Natural killer cell (primary cell): ENCODE data around the gene MAMDC4. TPM values are rescaled to one million over a fixed set of nuclear protein-coding genes. Genes with fewer than 3 reads are reported as not detected.
"Not testable (repeated sequence)": the region's sequence is repeated elsewhere in the genome, so short reads cannot be mapped to it uniquely, and the experiment has no call there.

Source experiments
- ATAC-seq, 3 donors: fragments of 150-1000 bp in 2 of 3; fragments of 200-7000 bp in 1 of 3; cut with Tn5 transposase; 1 replicate in 1 of 3; 2 replicates in 2 of 3; pipeline ENCODE4 v1.10.0; 2021; ENCODE audit warnings: mild to moderate bottlenecking in 2 of 3, moderate library complexity in 2 of 3
- DNase-seq, 2 donors: peaks; one replicate each; pipeline versions ENCODE4 v3.0.0 to v3.0.0-alpha.2; 2013 to 2021; ENCODE audit warnings: mixed read lengths in 1 of 2
- H3K27ac ChIP-seq: one replicate; pipeline ENCODE4 v1.5.1; 2013; ENCODE audit warnings: mild to moderate bottlenecking, low read length
- H3K27me3 ChIP-seq: one replicate; pipeline ENCODE4 v1.6.1; 2013; ENCODE audit warnings: low read length; ENCODE audit not compliant: control insufficient read depth, insufficient read depth
- H3K36me3 ChIP-seq: one replicate; pipeline ENCODE4 v1.6.1; 2013; ENCODE audit warnings: low read length; ENCODE audit not compliant: control insufficient read depth, insufficient read depth
- H3K4me1 ChIP-seq: one replicate; pipeline ENCODE4 v1.6.1; 2013; ENCODE audit warnings: low read length; ENCODE audit not compliant: control insufficient read depth, insufficient read depth
- H3K4me3 ChIP-seq: one replicate; pipeline ENCODE4 v1.5.1; 2013; ENCODE audit warnings: low read length
- H3K9me3 ChIP-seq: one replicate; pipeline ENCODE4 v1.6.1; 2013; ENCODE audit warnings: low read length; ENCODE audit not compliant: control insufficient read depth, insufficient read depth
- H3K27ac Mint-ChIP-seq, 2 donors: one replicate each; pipeline ENCODE4 v1.8.0; 2022; ENCODE audit warnings: mild to moderate bottlenecking in 2 of 2, mixed read lengths in 2 of 2, moderate library complexity in 1 of 2
- H3K27me3 Mint-ChIP-seq, 2 donors: one replicate each; pipeline ENCODE4 v1.8.0; 2022; ENCODE audit warnings: low read depth in 2 of 2, mixed read lengths in 2 of 2
- H3K36me3 Mint-ChIP-seq: one replicate; pipeline ENCODE4 v1.8.0; 2022; ENCODE audit warnings: mixed read lengths
- H3K4me1 Mint-ChIP-seq, 2 donors: one replicate each; pipeline ENCODE4 v1.8.0; 2022; ENCODE audit warnings: mixed read lengths in 2 of 2
- H3K4me3 Mint-ChIP-seq: one replicate; pipeline ENCODE4 v1.8.0; 2022; ENCODE audit warnings: mild to moderate bottlenecking, moderate library complexity, mixed read lengths
- H3K9me3 Mint-ChIP-seq, 2 donors: one replicate each; pipeline ENCODE4 v1.8.0; 2022; ENCODE audit warnings: mixed read lengths in 2 of 2
- CTCF ChIP-seq: fragments of 200-600 bp; IDR thresholded peaks from one replicate; pipeline ENCODE4 v1.8.0; 2022; ENCODE audit warnings: antibody characterized with exemption
- WGBS: methylation state at CpG from one replicate; pipeline ENCODE4 v1.1.7; 2013; ENCODE audit warnings: missing lambda C conversion rate; ENCODE audit not compliant: insufficient coverage; 5-methylcytosine and 5-hydroxymethylcytosine counted together
- intact Hi-C: fragments of 100-400 bp; cut with micrococcal nuclease; formaldehyde crosslinking; loops from one replicate; pipeline ENCODE4 v1.14.2; 2022
- total RNA-seq, 4 donors: library from RNA; stranded (reverse); fragments of 120-200 nt in 1 of 4; gene quantifications; one replicate each; pipeline versions ENCODE4 v1.2.3 to v1.2.4, GENCODE V29; 2013 to 2022

Gene MAMDC4
- total RNA-seq, 3 donors from 2014 or later (not counting 1 experiment from before 2014, with no cell fraction given), result 4.6 to 6.5 (median 5.8) TPM

- Mint-ChIP-seq H3K9me3 (no peaks in the 10 kb centered on the region), H3K4me1 (no peaks in the 10 kb centered on the region), H3K27ac (no peak overlapping the region), H3K36me3 (no peaks in the 10 kb centered on the region), H3K27me3 (no peaks in the 10 kb centered on the region), H3K4me3 (no peak overlapping the region)
- ATAC-seq (no peak), DNase-seq (no peak)
- intact Hi-C loops, result no loop called here
- Histone ChIP-seq H3K4me1 (no peaks in the 10 kb centered on the region), H3K9me3 (no peaks in the 10 kb centered on the region), H3K27me3 (no peaks in the 10 kb centered on the region), H3K27ac (no peak overlapping the region), H3K4me3 (no peak overlapping the region), H3K36me3 (peaks cover 29% of the 10 kb centered on the region)
- WGBS, result 95% methylated on average over 23 of the region's 23 CpGs
- no peak for TF ChIP-seq CTCF
Observed at GRCh38 chr9:136831720-136832104, 20.4 kb upstream of the MAMDC4 start.

GRCh38 chr9:136832581-136832980, 19.6 kb upstream of the MAMDC4 start:
- H3K4me3 Mint-ChIP-seq, result no peak overlapping the region
- no peak overlapping the region for H3K27ac Mint-ChIP-seq
- H3K4me1 ChIP-seq, result no peaks in the 10 kb centered on the region
- ATAC-seq (no peak), DNase-seq (no peak)
- no peaks in the 10 kb centered on the region for H3K36me3 Mint-ChIP-seq
- H3K27me3 ChIP-seq, result no peaks in the 10 kb centered on the region
- no peaks in the 10 kb centered on the region for H3K27me3 Mint-ChIP-seq
- H3K27ac ChIP-seq, result no peak overlapping the region
- H3K4me3 ChIP-seq, result no peak overlapping the region
- intact Hi-C loops, result no loop called here
- no peaks in the 10 kb centered on the region for H3K9me3 ChIP-seq
- no peaks in the 10 kb centered on the region for H3K9me3 Mint-ChIP-seq
- 99% methylated on average over 9 of the region's 9 CpGs for WGBS
- H3K4me1 Mint-ChIP-seq, result no peaks in the 10 kb centered on the region
- peaks cover 26% of the 10 kb centered on the region for H3K36me3 ChIP-seq
- TF ChIP-seq CTCF, result no peak

- H3K36me3 Mint-ChIP-seq, H3K4me3 Mint-ChIP-seq, H3K27ac ChIP-seq, H3K27me3 ChIP-seq, H3K4me1 ChIP-seq, ATAC-seq, H3K27ac Mint-ChIP-seq, H3K4me3 ChIP-seq, intact Hi-C loops, H3K4me1 Mint-ChIP-seq, H3K9me3 ChIP-seq, H3K9me3 Mint-ChIP-seq, H3K27me3 Mint-ChIP-seq, DNase-seq: not testable (repeated sequence)
- peaks cover 25% of the 10 kb centered on the region for H3K36me3 ChIP-seq
- WGBS, result 97% methylated on average over 16 of the region's 16 CpGs
Observed at GRCh38 chr9:136833381-136834048, 18.6 kb upstream of the MAMDC4 start.

GRCh38 chr9:136835162-136835931, 16.8 kb upstream of the MAMDC4 start:
- no peak for TF ChIP-seq CTCF
- no peaks in the 10 kb centered on the region for H3K36me3 Mint-ChIP-seq

More at GRCh38 chr9:136835162-136835931, 16.8 kb upstream of the MAMDC4 start:
- H3K4me1 Mint-ChIP-seq, result peaks cover 0 to 6% of the 10 kb centered on the region in 2 donors
- Histone ChIP-seq H3K27me3 (no peaks in the 10 kb centered on the region), H3K4me3 (no peak overlapping the region), H3K4me1 (no peaks in the 10 kb centered on the region), H3K27ac (no peak overlapping the region), H3K9me3 (no peaks in the 10 kb centered on the region), H3K36me3 (peaks cover 24% of the 10 kb centered on the region)
- H3K27me3 Mint-ChIP-seq, result no peaks in the 10 kb centered on the region
- DNase-seq, result no peak
- H3K27ac Mint-ChIP-seq, result no peak overlapping the region
- no peak overlapping the region for H3K4me3 Mint-ChIP-seq
- 95% methylated on average over 36 of the region's 36 CpGs for WGBS
- intact Hi-C loops, result no loop called here
- ATAC-seq, result no peak
- H3K9me3 Mint-ChIP-seq, result no peaks in the 10 kb centered on the region
